Stimulated activated CD8-positive, alpha-beta memory T cell treated with anti-CD3 and anti-CD28 coated beads, Interleukin-4, amount 100 ng/mL, for 1 hour (primary cell): ENCODE measurements around the gene UNC5B.

Experiments
- DNase-seq, 2 donors: peaks; one replicate each; pipeline ENCODE4 v3.0.0-alpha.2; 2020; ENCODE audit warnings: low read depth in 2 of 2, low spot score in 1 of 2

Gene UNC5B

GRCh38 chr10:71253981-71254818 is 41.8 kb downstream of the UNC5B start:
- DNase-seq, result no peak

- DNase-seq, result no peak
These were observed 42.6 kb downstream of the UNC5B start for GRCh38 chr10:71254834-71255549.

- DNase-seq, result no peak
These were observed 43.1 kb downstream of the UNC5B start for GRCh38 chr10:71255550-71255807.

GRCh38 chr10:71255808-71256660 is 43.7 kb downstream of the UNC5B start:
- no peak for DNase-seq

- no peak for DNase-seq
These were observed 44.4 kb downstream of the UNC5B start for GRCh38 chr10:71256661-71257318.

- no peak for DNase-seq
These were observed 45.1 kb downstream of the UNC5B start for GRCh38 chr10:71257319-71257997.

GRCh38 chr10:71258046-71258445 is 45.7 kb downstream of the UNC5B start:
- DNase-seq, result no peak

DNA sequence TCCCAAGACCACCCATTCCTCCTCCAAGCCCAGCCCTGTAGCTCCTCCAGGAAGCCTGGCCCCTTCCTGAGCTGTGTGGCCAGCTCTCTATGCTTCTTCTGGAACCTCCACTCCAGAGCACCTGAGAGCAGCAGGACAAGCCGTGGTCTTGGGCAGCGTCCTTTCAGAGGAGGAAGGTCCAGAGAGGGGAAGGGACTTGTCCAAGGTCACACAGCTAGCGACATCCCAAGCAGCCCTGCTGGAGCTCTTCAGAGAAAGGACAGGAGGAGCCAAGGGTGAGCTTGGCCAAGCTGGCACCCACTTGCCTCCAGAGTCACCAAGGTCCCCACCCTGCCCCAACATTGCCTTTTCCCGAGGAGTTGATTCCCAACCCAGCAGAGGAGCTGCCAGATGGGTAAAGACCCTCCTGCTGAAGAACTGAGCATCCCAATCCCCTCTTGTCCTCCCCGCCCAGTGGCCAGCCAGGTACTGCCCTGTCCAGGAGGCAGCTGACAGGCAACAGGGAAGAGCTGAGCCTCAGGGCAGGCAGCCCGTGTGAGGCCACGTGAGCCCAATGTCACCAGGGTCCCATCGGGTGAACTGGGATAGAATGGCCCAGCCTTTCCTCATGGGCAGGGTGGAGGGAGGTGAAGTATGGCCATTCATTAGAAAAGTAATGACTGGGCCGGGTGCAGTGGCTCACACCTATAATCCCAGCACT is 46.2 kb downstream of the UNC5B start:
- DNase-seq, result no peak

DNA sequence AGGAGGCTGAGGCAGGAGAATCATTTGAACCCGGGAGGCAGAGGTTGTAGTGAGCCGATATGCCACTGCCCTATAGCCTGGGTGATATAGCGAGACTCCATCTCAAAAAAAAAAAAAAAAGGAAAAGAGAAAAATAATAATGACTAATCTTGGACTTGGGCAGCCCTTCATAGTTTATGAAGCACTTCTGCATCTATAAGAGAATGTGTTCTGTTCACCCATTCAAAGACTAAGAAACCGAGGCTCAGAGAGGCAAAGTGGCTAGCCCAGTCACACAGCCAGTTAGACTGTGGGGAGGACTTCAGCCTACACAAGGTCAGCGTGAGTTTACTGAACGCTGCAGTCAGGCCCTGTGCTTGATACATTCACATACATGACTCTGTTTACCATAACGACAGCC is 46.9 kb downstream of the UNC5B start:
- no peak for DNase-seq

DNA sequence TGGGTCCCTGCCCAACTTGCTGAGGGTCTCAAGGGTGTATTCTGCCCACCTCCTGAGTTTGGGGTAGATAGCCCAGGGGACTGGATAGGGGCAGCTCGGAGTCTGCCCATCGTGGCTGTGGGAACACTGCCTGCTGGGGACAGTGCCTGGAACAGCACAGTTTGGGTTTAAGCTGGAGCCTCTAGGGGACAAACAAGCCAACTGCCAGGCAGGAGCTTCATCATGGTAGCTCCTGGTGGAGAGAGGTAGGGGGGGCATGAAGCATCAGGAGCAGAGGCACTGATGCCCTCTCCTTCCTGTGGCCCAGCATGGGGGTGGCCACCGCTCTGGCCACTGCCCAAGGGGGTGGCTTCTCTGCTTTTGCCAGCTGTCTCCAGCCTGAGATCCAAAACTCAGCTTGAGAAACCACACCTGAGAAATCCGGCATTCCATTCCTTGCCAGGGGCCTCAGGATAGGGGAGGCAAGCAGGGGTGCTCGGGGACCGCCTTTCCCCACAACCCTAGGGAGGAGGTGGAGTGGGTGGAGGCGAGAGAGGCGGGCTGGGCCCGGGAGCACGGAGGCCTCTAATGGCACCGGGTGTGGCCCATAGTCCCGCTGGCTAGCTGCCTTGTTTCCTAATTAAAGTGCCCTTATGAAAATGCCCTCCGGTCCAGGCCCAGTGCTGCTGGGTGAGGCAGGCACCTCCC is 47.6 kb downstream of the UNC5B start:
- no peak for DNase-seq

DNA sequence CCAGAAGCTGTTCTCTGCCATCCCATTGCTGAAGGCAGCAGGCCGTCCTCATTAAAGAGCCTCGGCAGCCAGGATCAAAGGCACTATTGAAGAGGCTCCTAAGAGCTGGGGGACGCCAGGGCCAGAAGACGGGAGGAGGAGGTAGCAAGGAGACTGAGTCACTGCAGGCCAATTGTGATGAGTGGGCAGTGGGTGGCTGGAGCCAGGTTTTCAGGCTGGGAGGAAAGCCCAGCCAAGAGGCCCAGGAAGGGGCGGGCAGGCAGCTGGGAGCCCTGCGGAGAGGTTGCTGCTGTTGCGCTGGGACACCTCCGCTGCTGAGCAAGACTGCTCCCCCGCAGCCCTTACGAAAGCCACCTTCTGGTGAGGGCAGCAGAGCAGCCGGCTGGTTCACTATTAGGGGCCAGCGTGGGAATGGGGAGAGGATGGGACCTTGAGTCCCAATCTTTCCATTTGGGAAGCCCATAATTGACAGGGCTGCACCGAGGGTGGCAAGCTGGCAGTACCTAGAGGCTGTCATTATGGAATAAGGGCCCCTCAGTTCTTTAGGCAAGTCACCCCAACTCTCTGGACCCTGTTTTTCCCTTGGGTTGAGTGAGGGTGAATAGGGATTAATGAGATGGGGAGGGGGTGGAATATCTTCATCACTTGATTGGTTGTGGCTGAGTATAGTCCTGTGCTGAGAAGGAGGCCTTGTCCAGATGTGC is 48.4 kb downstream of the UNC5B start:
- DNase-seq, result no peak

DNA sequence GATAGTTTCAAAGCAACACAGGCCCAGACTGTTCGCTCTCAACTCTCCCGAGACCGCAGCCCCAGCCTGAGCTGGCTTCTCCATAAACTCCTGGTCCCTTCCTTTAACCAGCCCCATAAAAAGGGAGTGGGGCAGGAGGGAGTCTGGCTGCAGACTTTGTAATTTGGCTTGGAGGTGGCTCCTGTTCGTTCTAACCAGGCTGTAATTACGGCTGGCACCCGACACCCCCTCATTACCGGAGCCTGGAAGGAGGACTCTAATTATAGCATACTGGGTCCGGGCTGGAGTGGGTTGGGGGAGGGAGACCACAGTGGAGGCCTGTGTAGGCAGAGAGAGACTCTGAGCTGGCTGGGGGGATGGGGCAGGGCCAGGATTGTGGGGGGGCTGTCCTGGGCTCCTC is 49.7 kb downstream of the UNC5B start:
- no peak for DNase-seq

- no peak for DNase-seq
These were observed 50.4 kb downstream of the UNC5B start for GRCh38 chr10:71262817-71263216.

DNA sequence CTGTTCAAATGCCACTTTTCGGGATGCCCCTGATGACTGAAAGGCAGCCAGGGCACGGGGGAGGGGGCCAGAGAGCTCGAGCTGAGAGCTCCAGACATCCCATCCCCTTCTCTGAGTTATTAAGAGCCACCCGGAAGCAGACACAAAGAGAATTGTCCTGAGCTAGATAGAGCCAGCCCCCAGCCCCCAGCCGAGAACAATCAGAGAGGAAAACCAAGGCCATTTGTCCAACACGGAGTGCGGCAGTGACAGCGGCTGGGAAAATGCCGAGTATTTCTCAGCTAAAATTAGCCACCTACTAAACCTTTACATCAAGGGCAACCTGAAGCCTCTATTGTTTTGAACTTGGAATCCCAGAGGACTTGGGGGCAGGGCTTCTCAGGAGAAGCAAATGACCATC is 51.0 kb downstream of the UNC5B start:
- no peak for DNase-seq

- DNase-seq, result no peak
These were observed 52.2 kb downstream of the UNC5B start for GRCh38 chr10:71264345-71265200.

DNA sequence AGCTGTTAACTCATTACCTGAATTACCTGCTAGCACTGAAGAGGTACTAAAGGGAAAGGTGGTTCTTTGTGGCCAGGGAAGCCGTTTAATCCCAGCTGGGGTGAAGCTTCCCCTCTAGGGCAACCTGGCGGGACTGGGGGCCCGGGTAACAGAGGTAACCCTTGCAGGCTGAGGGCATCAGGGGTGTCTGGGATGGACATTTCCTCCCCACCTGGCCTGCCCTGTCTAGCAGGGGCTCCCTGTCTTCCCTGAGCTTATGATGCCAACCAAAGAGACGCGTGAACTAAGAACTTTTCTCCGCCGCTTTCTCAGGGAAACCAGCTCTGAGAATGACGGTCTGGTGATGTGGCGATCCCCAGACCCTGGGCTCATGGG is 52.8 kb downstream of the UNC5B start:
- no peak for DNase-seq

GRCh38 chr10:71265618-71266146 is 53.3 kb downstream of the UNC5B start:
- DNase-seq, result no peak
